ENCODE measurements around the gene FAM89A.

FAM89A gene

GRCh38 chr1:231072502-231073094 lies 32.5 kb upstream of the FAM89A start:
- Histone ChIP-seq H3K79me2 (ENCODE audit: low read length) (no peaks in the 10 kb centered on the region), H3K9me3 (replicated peaks; ENCODE audit: insufficient read depth, low read length) (no peaks in the 10 kb centered on the region), H3K4me1 (ENCODE audit: low read length) (no peaks in the 10 kb centered on the region), H3K27ac (ENCODE audit: low read length) (no peak overlapping the region), H4K20me1 (ENCODE audit: insufficient read depth, low read length) (no peaks in the 10 kb centered on the region), H3K4me2 (ENCODE audit: low read depth, low read length) (no peak overlapping the region), H3F3A (ENCODE audit: insufficient read depth, low read length) (no peaks in the 10 kb centered on the region), H3K4me3 (ENCODE audit: low read length) (no peak overlapping the region), H3K27me3 (replicated peaks; ENCODE audit: insufficient read depth, low read length) (no peaks in the 10 kb centered on the region), H3K36me3 (replicated peaks; ENCODE audit: insufficient read depth, low read length) (no peaks in the 10 kb centered on the region), H3K9me2 (replicated peaks; ENCODE audit: insufficient read depth, low read length) (no peaks in the 10 kb centered on the region), H2AFZ (ENCODE audit: low read length) (no peak overlapping the region), H3K9ac (ENCODE audit: low read length) (no peak overlapping the region)
- TF ChIP-seq, protein P1, sequence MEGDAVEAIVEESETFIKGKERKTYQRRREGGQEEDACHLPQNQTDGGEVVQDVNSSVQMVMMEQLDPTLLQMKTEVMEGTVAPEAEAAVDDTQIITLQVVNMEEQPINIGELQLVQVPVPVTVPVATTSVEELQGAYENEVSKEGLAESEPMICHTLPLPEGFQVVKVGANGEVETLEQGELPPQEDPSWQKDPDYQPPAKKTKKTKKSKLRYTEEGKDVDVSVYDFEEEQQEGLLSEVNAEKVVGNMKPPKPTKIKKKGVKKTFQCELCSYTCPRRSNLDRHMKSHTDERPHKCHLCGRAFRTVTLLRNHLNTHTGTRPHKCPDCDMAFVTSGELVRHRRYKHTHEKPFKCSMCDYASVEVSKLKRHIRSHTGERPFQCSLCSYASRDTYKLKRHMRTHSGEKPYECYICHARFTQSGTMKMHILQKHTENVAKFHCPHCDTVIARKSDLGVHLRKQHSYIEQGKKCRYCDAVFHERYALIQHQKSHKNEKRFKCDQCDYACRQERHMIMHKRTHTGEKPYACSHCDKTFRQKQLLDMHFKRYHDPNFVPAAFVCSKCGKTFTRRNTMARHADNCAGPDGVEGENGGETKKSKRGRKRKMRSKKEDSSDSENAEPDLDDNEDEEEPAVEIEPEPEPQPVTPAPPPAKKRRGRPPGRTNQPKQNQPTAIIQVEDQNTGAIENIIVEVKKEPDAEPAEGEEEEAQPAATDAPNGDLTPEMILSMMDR (IDR thresholded peaks at IDR 0.05; ENCODE audit: low read length): no peak
- TF ChIP-seq EZH2 (optimal IDR thresholded peaks at IDR 0.05; ENCODE audit: low read depth, low read length) (no peak), EZH2phosphoT487 (IDR thresholded peaks at IDR 0.05; ENCODE audit: low read length) (no peak)
- DNase-seq: no peak

- H3K4me3 ChIP-seq (ENCODE audit: low read length): no peak overlapping the region
- no peaks in the 10 kb centered on the region for H4K20me1 ChIP-seq (ENCODE audit: insufficient read depth, low read length)
- no peaks in the 10 kb centered on the region for H3K36me3 ChIP-seq (replicated peaks; ENCODE audit: insufficient read depth, low read length)
- H3K27me3 ChIP-seq (replicated peaks; ENCODE audit: insufficient read depth, low read length): no peaks in the 10 kb centered on the region
- no peaks in the 10 kb centered on the region for H3F3A ChIP-seq (ENCODE audit: insufficient read depth, low read length)
- H3K79me2 ChIP-seq (ENCODE audit: low read length): no peaks in the 10 kb centered on the region
- H3K4me2 ChIP-seq (ENCODE audit: low read depth, low read length): no peak overlapping the region
- H3K9me3 ChIP-seq (replicated peaks; ENCODE audit: insufficient read depth, low read length): no peaks in the 10 kb centered on the region
- no peaks in the 10 kb centered on the region for H3K9me2 ChIP-seq (replicated peaks; ENCODE audit: insufficient read depth, low read length)
- TF ChIP-seq EZH2phosphoT487 (IDR thresholded peaks at IDR 0.05; ENCODE audit: low read length): no peak
- TF ChIP-seq EZH2 (optimal IDR thresholded peaks at IDR 0.05; ENCODE audit: low read depth, low read length): no peak
- TF ChIP-seq, protein P1 (IDR thresholded peaks at IDR 0.05; ENCODE audit: low read length): no peak
- H3K27ac ChIP-seq (ENCODE audit: low read length): no peak overlapping the region
- no peak for DNase-seq
- H3K4me1 ChIP-seq (ENCODE audit: low read length): no peaks in the 10 kb centered on the region
- no peak overlapping the region for H3K9ac ChIP-seq (ENCODE audit: low read length)
- H2AFZ ChIP-seq (ENCODE audit: low read length): no peak overlapping the region
Observed at GRCh38 chr1:231072041-231072440, 32.0 kb upstream of the FAM89A start.

DNA sequence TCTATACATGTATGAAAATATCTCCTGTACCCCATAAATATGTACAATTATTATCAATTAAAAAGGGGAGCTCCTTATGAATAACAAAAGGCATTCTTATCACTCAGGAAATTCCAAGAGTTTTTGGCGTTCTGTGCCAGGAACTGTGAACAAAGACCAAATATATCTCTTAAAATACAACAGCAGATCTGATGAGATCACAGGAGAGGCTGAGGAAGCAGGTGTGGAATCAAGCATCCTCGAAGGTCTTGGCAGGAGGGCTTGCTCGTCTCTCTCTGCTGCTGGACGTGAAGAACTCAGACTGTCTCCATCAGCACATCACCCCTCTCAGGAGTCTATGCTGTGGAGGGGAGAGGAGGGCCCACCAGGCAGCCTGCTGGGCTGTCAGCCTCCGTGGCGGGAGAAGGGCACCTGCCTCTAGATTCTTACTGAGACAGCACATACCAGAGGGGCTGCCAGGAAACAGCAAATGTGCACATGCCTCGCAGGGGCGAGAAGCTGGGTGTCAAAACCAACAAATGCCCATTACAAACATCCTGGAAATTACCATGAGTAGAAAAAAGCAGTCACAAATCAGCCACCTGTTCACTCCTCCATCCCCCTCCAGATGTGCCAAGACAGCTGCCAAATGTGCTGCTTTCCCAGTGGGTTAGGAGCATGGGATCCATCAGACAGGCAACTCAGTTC lies 30.8 kb upstream of the FAM89A start:
- Histone ChIP-seq H3K27me3 (replicated peaks; ENCODE audit: insufficient read depth, low read length) (no peaks in the 10 kb centered on the region), H3K27ac (ENCODE audit: low read length) (no peak overlapping the region)

More for the DNA sequence above, 30.8 kb upstream of the FAM89A start:
- H3K4me3 ChIP-seq (ENCODE audit: low read length): no peak overlapping the region
- no peaks in the 10 kb centered on the region for H4K20me1 ChIP-seq (ENCODE audit: insufficient read depth, low read length)
- no peak overlapping the region for H3K4me2 ChIP-seq (ENCODE audit: low read depth, low read length)
- no peaks in the 10 kb centered on the region for H3K36me3 ChIP-seq (replicated peaks; ENCODE audit: insufficient read depth, low read length)
- no peak overlapping the region for H2AFZ ChIP-seq (ENCODE audit: low read length)
- no peaks in the 10 kb centered on the region for H3K9me2 ChIP-seq (replicated peaks; ENCODE audit: insufficient read depth, low read length)
- TF ChIP-seq EZH2phosphoT487 (IDR thresholded peaks at IDR 0.05; ENCODE audit: low read length) (no peak), EZH2 (optimal IDR thresholded peaks at IDR 0.05; ENCODE audit: low read depth, low read length) (no peak)
- TF ChIP-seq, protein P1 (IDR thresholded peaks at IDR 0.05; ENCODE audit: low read length): no peak
- H3K4me1 ChIP-seq (ENCODE audit: low read length): no peaks in the 10 kb centered on the region
- H3K9me3 ChIP-seq (replicated peaks; ENCODE audit: insufficient read depth, low read length): no peaks in the 10 kb centered on the region
- DNase-seq: no peak
- H3K79me2 ChIP-seq (ENCODE audit: low read length): no peaks in the 10 kb centered on the region
- H3K9ac ChIP-seq (ENCODE audit: low read length): no peak overlapping the region
- H3F3A ChIP-seq (ENCODE audit: insufficient read depth, low read length): no peaks in the 10 kb centered on the region

Data from MM.1S (cell line).